Activated naive CD8-positive, alpha-beta T cell treated with anti-CD3 and anti-CD28 coated beads, Interleukin-2, amount 10 ng/mL, durations not matched to agents 7 days and 5 days (primary cell): ENCODE results near the gene BTG4. TPM values are rescaled to one million over a fixed set of nuclear protein-coding genes. Genes with fewer than 3 reads are reported as not detected.

ENCODE experiments used
- ATAC-seq: fragments of 150-1000 bp; cut with Tn5 transposase; one replicate; pipeline ENCODE4 v1.10.0; 2021; ENCODE audit warnings: low read depth, moderate library complexity
- POLR2A ChIA-PET: fragments of 350-600 bp; sonication (Branson Sonifier 250); formaldehyde crosslinking; loops from one replicate; lab custom pipeline; 2021; ENCODE audit warnings: antibody characterized with exemption; lab: Charles Lee
- DNase-seq: peaks from one replicate; pipeline ENCODE4 v3.0.0; 2021
- H3K27ac Mint-ChIP-seq: one replicate; pipeline ENCODE4 v1.8.0; 2022; ENCODE audit warnings: mild to moderate bottlenecking, mixed read lengths
- H3K27me3 Mint-ChIP-seq: one replicate; pipeline ENCODE4 v1.8.0; 2022; ENCODE audit warnings: mild to moderate bottlenecking, moderate library complexity, mixed read lengths
- H3K36me3 Mint-ChIP-seq: one replicate; pipeline ENCODE4 v1.8.0; 2021; ENCODE audit warnings: mild to moderate bottlenecking, mixed read lengths
- H3K4me1 Mint-ChIP-seq: one replicate; pipeline ENCODE4 v1.8.0; 2021; ENCODE audit warnings: mixed read lengths
- H3K4me3 Mint-ChIP-seq: one replicate; pipeline ENCODE4 v1.8.0; 2022; ENCODE audit warnings: mild to moderate bottlenecking, moderate library complexity, mixed read lengths
- H3K9me3 Mint-ChIP-seq: one replicate; pipeline ENCODE4 v1.8.0; 2021; ENCODE audit warnings: mixed read lengths
- total RNA-seq, 2 experiments: library from RNA; stranded (reverse); gene quantifications; one replicate each; pipeline ENCODE4 v1.2.3, GENCODE V29; 2021

The BTG4 gene
- total RNA-seq, 2 experiments from 2014 or later, result 0.31 TPM; not detected in 1

DNA sequence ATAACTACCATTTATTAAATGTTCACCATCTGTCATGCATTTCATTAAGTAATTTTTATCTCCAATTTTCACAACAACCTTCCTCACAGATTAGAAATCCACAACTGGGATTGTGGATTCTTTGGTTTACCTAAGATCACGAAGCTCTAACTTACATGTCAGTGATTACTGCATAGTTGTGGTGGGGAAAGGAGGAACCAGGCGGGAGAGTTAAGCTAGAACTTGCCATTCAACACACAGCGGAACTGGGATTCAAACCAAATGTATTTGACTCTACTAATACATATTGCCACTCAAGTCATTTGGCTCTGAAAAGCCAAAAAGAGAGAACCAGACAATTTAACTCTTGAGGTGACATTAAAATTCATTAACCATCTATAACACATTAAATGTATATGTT lies 17.9 kb upstream of the BTG4 start:
- ATAC-seq (no peak), DNase-seq (no peak)
- Mint-ChIP-seq H3K4me1 (peaks cover 50% of the 10 kb centered on the region), H3K36me3 (peaks cover 4% of the 10 kb centered on the region), H3K9me3 (no peaks in the 10 kb centered on the region), H3K27ac (no peak overlapping the region), H3K4me3 (no peak overlapping the region), H3K27me3 (peaks cover 8% of the 10 kb centered on the region)
- POLR2A ChIA-PET, result interaction anchor here (1.7 to 5.0 kb wide), 2 partner anchors 10 to 17 kb away, joined by 6 to 40 read pairs; partner anchors contain the start of genes BTG4 and LAYN

DNA sequence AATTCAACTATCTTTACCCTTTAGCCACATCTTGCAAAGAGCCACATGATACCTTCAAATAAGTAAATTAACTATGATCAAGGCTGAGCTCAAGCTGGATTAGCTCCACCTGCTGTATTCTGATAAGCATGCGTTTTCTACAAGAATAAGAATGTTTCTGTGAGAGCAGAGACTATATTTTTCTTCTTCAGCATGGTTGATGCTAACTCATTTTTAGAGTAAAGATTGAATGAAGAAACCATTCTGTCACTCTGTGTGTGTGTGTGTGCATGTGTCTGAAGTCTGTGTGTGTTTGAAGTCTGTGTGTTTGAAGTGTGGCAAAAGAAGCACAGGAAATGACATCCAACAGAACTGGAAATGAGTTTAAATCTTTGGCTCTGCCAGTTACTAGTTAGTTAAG lies 16.4 kb upstream of the BTG4 start:
- H3K27ac Mint-ChIP-seq, result peak overlapping the region; percentile 94
- no peaks in the 10 kb centered on the region for H3K27me3 Mint-ChIP-seq
- POLR2A ChIA-PET, result interaction anchor here (1.0 kb wide), 1 partner anchor 10 kb away, joined by 5 read pairs; no protein-coding TSS in a partner anchor
- H3K4me1 Mint-ChIP-seq, result peaks cover 56% of the 10 kb centered on the region
- DNase-seq (no peak), ATAC-seq (peak; percentile 48)
- H3K4me3 Mint-ChIP-seq, result peak overlapping the region; percentile 58
- H3K9me3 Mint-ChIP-seq, result no peaks in the 10 kb centered on the region
- peaks cover 4% of the 10 kb centered on the region for H3K36me3 Mint-ChIP-seq

DNA sequence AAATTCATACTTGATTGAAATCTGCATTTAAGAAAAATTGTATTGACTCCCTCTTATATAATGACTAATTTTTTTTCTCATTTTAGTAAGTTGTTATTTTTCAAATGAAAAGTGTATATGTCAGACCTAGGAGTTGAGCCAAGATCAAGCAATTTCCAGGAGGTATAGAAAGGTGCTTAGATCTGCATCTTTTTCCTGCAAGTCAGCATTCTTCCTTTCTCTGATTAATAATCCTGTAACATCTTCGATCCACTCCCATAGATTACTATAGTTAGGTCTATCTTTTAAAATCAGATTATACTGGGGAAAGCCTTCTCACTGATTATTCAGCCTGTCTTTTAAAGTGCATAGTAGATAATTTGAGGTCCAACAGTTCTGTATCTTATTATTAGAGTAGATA lies 15.1 kb upstream of the BTG4 start:
- POLR2A ChIA-PET, result interaction anchor here (1.7 to 2.6 kb wide), 2 partner anchors 12 to 15 kb away, joined by 8 to 14 read pairs; partner anchors contain the start of genes BTG4 and LAYN
- peaks cover 4% of the 10 kb centered on the region for H3K36me3 Mint-ChIP-seq
- peaks cover 54% of the 10 kb centered on the region for H3K4me1 Mint-ChIP-seq

DNA sequence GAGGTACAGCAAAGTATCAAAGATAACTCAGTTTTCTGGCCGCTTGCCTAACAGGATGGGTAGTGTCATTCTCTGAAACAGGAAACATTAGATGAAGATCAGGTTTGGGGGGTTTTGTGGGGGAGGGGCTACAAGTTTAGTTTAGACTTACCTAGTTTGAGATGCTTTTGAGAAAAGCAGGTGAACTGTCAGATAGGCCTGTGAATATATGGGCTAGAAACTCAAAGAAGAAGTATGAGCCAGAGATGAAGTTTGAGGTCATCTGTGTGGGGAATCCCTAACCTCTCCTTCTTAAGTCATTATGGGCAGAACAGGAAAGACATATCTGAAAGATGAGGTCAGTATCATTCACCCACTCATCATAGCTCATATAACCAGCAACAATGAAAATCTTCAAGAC lies 14.3 kb upstream of the BTG4 start:
- Mint-ChIP-seq H3K4me1 (peaks cover 47% of the 10 kb centered on the region), H3K27ac (peak overlapping the region; percentile 72), H3K36me3 (peaks cover 4% of the 10 kb centered on the region), H3K9me3 (no peaks in the 10 kb centered on the region), H3K27me3 (no peaks in the 10 kb centered on the region), H3K4me3 (peak overlapping the region; percentile 39)
- peak; percentile 69 for ATAC-seq
- POLR2A ChIA-PET, result interaction anchor here (1.7 to 2.6 kb wide), 2 partner anchors 13 to 14 kb away, joined by 8 to 14 read pairs; partner anchors contain the start of genes BTG4 and LAYN
- DNase-seq, result no peak

More for the DNA sequence above, 15.1 kb upstream of the BTG4 start:
- Mint-ChIP-seq H3K27me3 (no peaks in the 10 kb centered on the region), H3K4me3 (no peak overlapping the region), H3K9me3 (no peaks in the 10 kb centered on the region), H3K27ac (no peak overlapping the region)
- ATAC-seq (no peak), DNase-seq (no peak)

DNA sequence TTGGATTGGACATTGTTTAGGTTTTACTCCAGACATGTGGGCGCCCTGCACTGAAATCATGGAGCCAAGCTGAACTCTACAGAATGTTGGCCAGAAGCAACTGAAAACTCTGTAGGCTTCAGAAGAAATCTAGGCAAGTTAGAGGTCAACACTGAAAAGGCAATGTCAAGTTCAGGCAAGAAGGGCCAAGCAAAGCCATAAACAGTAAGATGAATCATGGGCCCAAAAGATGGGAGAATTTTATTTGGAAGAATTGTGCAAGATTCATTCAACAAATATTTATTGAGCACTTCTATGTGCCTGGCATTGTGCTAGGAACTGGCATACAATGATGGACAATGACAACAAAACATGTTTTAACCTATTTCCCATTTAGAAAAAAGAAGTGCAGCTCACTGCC lies 13.3 kb upstream of the BTG4 start:
- Mint-ChIP-seq H3K36me3 (peaks cover 4% of the 10 kb centered on the region), H3K4me1 (peaks cover 47% of the 10 kb centered on the region), H3K9me3 (no peaks in the 10 kb centered on the region), H3K27me3 (no peaks in the 10 kb centered on the region), H3K27ac (no peak overlapping the region), H3K4me3 (no peak overlapping the region)
- ATAC-seq, result no peak
- DNase-seq, result no peak
- POLR2A ChIA-PET, result interaction anchor here (1.7 to 2.6 kb wide), 2 partner anchors 13 to 14 kb away, joined by 8 to 14 read pairs; partner anchors contain the start of genes BTG4 and LAYN

DNA sequence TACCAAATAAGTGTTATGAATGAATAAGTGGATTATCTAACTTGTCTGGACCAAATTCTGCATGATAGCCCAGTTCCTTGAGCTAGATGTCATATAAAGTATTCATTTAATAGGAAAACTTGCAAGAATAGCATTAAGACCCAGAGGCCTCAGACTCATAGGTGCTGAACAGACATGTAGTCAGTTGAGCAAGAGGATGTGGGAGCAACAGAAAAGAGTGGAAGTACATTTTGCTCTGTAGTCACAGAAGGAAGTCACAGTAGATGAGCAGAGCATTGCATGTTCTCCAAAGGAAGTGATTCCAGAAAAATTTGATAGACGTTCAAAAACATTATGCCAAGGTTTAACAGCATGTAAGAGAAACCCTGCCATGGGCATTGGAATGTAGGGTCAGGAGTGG lies 11.9 kb upstream of the BTG4 start:
- ATAC-seq, result no peak
- Mint-ChIP-seq H3K36me3 (peaks cover 4% of the 10 kb centered on the region), H3K4me1 (peaks cover 43% of the 10 kb centered on the region), H3K27ac (peak overlapping the region; percentile 8), H3K4me3 (no peak overlapping the region), H3K27me3 (no peaks in the 10 kb centered on the region), H3K9me3 (no peaks in the 10 kb centered on the region)
- POLR2A ChIA-PET, result interaction anchor here (1.6 kb wide), 1 partner anchor 11 kb away, joined by 5 read pairs; no protein-coding TSS in a partner anchor
- DNase-seq, result no peak

DNA sequence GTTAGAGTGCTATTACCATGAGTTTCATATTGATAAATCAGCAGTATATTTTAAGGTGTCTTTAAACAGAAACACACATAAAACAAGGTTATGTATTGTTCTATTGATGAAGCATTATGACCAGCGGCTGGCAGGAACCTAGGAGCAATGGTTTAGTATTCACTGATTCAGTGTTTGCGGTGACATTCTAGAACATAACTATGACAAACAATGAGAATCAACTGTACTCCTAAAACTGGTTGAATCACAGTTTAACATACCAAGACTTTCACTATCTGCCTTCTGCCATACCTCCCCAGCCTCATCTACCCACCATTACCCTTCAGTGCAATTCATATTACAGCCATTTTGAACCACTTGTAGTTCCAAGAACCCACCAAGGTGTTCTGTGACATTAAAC lies 11.2 kb upstream of the BTG4 start:
- no peak for ATAC-seq
- no peak overlapping the region for H3K27ac Mint-ChIP-seq
- no peaks in the 10 kb centered on the region for H3K9me3 Mint-ChIP-seq
- H3K4me3 Mint-ChIP-seq, result no peak overlapping the region
- peaks cover 36% of the 10 kb centered on the region for H3K4me1 Mint-ChIP-seq
- POLR2A ChIA-PET, result interaction anchor here (1.0 to 1.6 kb wide), 2 partner anchors 8 to 10 kb away, joined by 3 to 5 read pairs; no protein-coding TSS in a partner anchor
- peaks cover 4% of the 10 kb centered on the region for H3K36me3 Mint-ChIP-seq
- DNase-seq, result no peak
- no peaks in the 10 kb centered on the region for H3K27me3 Mint-ChIP-seq

DNA sequence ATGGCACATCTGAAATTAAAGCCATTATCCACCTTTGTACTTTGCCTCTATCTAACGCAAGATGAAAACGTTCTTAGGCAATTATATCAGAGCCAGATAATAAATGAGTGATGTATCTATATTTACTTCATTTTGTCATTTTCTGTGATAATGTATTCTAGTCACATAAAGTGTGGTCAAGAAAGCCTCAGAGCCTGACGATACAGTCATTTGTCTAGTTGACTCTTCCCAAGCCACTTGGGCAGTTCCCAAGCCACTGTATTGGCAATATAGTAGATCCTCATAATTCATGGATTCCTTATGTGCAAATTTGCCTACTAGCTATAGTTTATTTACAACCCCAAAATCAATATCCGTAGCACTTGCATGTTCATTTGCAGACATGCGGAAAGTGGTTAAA lies 10.2 kb upstream of the BTG4 start:
- DNase-seq (no peak), ATAC-seq (no peak)
- H3K4me1 Mint-ChIP-seq, result peaks cover 33% of the 10 kb centered on the region
- H3K27me3 Mint-ChIP-seq, result no peaks in the 10 kb centered on the region
- POLR2A ChIA-PET, result interaction anchor here (0.7 to 1.0 kb wide), 2 partner anchors 17 to 1229 kb away, joined by 3 to 4 read pairs; no protein-coding TSS in a partner anchor
- H3K4me3 Mint-ChIP-seq, result no peak overlapping the region
- H3K36me3 Mint-ChIP-seq, result peaks cover 4% of the 10 kb centered on the region
- H3K9me3 Mint-ChIP-seq, result no peaks in the 10 kb centered on the region
- H3K27ac Mint-ChIP-seq, result no peak overlapping the region

DNA sequence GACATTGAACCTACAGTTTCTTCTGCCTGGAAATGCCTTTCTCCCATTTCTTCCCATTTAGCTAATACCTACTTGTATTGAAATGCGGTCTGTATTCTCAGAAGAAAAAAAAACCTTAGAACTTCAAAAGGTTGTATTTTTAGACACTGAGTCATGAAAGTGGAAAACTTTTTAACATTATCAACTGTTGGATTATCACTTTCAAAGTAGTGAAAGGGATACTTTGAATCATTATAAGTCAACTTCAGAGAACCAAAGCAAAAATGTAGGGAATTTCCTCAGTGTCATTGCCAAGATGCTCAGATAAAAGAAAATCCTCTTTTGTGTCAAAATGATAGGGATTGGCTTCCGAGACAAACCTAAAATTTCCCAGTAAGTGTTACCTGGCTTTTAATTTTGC lies 8.9 kb upstream of the BTG4 start:
- POLR2A ChIA-PET, result interaction anchor here (1.0 kb wide), 1 partner anchor 18 kb away, joined by 3 read pairs; no protein-coding TSS in a partner anchor
- H3K4me3 Mint-ChIP-seq, result no peak overlapping the region
- no peak for ATAC-seq
- H3K36me3 Mint-ChIP-seq, result peaks cover 4% of the 10 kb centered on the region
- no peak for DNase-seq
- H3K27ac Mint-ChIP-seq, result no peak overlapping the region
- peaks cover 1% of the 10 kb centered on the region for H3K27me3 Mint-ChIP-seq
- no peaks in the 10 kb centered on the region for H3K9me3 Mint-ChIP-seq
- peaks cover 24% of the 10 kb centered on the region for H3K4me1 Mint-ChIP-seq

DNA sequence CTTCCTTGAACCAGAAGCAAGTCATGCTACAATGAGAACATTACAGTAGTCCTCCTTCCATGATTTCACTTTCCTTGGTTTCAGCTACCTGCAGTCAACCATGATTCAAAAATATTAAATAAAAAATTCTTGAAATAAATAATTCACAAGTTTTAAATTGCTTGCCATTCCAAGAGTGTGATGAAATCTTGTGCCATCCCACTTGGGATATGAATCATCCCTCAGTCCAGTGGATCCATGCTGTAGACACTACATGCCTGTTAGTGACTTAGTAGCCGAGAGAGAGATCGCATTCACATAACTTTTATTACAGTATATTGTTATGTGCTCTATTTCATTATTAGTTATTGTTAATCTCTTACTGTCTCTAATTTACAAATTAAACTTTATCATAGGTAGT lies 8.4 kb upstream of the BTG4 start:
- POLR2A ChIA-PET, result no interaction called here
- H3K36me3 Mint-ChIP-seq, result peaks cover 4% of the 10 kb centered on the region
- H3K4me1 Mint-ChIP-seq, result peaks cover 19% of the 10 kb centered on the region
- no peak overlapping the region for H3K4me3 Mint-ChIP-seq
- DNase-seq (no peak), ATAC-seq (no peak)
- peaks cover 1% of the 10 kb centered on the region for H3K27me3 Mint-ChIP-seq
- H3K27ac Mint-ChIP-seq, result no peak overlapping the region
- no peaks in the 10 kb centered on the region for H3K9me3 Mint-ChIP-seq

DNA sequence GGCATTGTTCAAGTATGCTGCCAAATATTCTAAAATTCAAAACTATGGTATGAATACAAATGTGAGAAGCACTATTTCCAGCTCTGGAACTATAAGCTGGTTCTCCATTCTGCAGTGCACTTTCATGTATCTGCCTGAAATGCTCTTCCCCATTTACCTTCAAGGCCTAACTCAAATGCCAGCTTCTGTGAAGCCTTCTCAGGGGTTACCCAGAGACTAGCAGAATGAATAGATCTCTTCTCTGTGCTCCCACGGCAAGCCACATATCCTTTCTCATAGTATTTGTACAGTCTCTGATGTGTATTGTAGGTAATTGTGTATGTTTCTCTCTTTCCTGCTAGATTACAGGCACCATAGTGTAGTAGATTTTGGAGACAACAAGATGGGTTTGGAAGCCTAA lies 6.5 kb upstream of the BTG4 start:
- Mint-ChIP-seq H3K36me3 (peaks cover 1% of the 10 kb centered on the region), H3K27ac (no peak overlapping the region), H3K27me3 (peaks cover 7% of the 10 kb centered on the region), H3K4me3 (no peak overlapping the region), H3K4me1 (peaks cover 15% of the 10 kb centered on the region), H3K9me3 (no peaks in the 10 kb centered on the region)
- POLR2A ChIA-PET, result interaction anchor here (0.7 kb wide), 1 partner anchor 23 kb away, joined by 3 read pairs; no protein-coding TSS in a partner anchor
- no peak for DNase-seq
- ATAC-seq, result no peak

DNA sequence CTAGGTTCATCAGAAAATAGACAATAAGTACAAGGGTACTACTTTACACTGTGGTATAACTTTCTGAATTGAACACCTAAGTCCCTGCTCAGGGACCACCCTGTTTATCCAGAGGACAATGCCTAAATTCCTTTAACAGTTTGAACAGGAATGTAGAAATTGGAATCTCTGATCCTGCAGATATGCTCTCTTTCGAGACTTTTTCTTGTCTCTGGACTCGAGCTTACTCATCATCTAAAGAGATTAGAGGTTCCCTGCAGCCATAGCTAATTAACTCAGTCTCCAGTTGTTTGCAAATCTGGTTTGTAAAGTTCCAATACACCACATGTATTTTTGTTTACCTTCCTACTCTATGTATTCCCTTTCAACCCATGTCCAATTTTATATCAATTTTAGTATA lies 3.4 kb upstream of the BTG4 start:
- POLR2A ChIA-PET, result no interaction called here
- H3K27ac Mint-ChIP-seq, result no peak overlapping the region
- no peak for DNase-seq
- peaks cover 15% of the 10 kb centered on the region for H3K4me1 Mint-ChIP-seq
- H3K4me3 Mint-ChIP-seq, result no peak overlapping the region
- no peak for ATAC-seq
- peaks cover 21% of the 10 kb centered on the region for H3K27me3 Mint-ChIP-seq
- no peaks in the 10 kb centered on the region for H3K9me3 Mint-ChIP-seq
- H3K36me3 Mint-ChIP-seq, result peaks cover 1% of the 10 kb centered on the region

DNA sequence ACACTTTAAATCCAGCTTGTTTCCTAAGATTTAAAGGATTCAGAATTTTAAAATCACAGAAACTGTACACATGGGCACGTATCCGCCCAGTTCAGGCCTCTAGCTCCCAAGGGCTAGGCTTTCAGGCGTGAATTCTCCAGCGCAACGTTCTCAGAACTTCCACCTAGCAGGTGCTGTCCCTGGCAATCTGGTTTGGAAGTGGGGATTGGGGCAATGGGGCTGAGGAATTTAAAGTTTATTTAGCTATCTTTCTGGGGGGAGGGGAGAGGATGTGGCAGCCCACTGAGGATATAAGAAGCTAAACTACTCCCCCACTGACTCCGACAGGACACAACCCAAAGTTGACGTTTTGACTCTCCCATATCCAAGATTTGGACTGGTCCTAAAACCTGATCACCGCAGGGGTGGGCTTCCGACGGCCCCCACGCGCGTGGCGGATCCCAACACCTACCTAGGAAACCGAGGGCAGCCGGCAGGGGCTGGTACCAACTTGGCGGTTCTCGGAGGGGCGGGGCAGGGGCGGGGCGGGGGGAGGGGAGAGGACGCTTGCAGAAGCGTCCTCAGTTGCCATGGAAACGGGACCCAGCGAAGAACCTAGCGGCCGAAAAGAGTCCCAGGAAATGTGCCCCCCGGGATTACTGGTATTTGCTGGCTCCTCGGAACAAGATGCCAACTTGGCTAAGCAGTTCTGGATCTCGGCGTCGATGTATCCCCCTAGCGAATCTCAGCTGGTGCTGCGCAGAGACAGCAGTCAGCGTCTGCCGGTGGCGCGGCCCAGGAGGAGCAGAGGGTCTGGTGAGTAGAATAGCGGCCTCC lies 2.2 kb upstream of the BTG4 start, which contains the start of gene HOATZ:
Gene HOATZ (plus strand): TSS at position 563 of the 816 bp plus-strand sequence. CDS start 7 bp downstream, at position 570.
- POLR2A ChIA-PET, result interaction anchor here (3.4 to 3.5 kb wide), 2 partner anchors 18 to 26 kb away, joined by 35 to 40 read pairs; partner anchors contain the start of gene LAYN
- H3K27ac Mint-ChIP-seq, result no peak within 1 kb of the TSS
- peak within 1 kb of the TSS; percentile 83 for H3K4me3 Mint-ChIP-seq
- H3K4me1 Mint-ChIP-seq, result peaks cover 17% of the 10 kb centered on the region
- H3K9me3 Mint-ChIP-seq, result peaks cover 2% of the 10 kb centered on the region
- DNase-seq (peak; percentile 56), ATAC-seq (peak; percentile 19)
- peaks cover 6% of the 10 kb centered on the region for H3K36me3 Mint-ChIP-seq
- H3K27me3 Mint-ChIP-seq, result peaks cover 27% of the 10 kb centered on the region
